AG10803 (cell line): ENCODE results near the gene TNK1.

Source experiments
- DNase-seq: peaks from one replicate; pipeline ENCODE4 v3.0.0; 2010; ENCODE audit warnings: low read depth
- H3K4me3 ChIP-seq: 2 replicates; pipeline ENCODE4 v1.5.1; 2011; ENCODE audit warnings: mild to moderate bottlenecking, low read length, control low read depth
- CTCF ChIP-seq: conservative IDR thresholded peaks from 2 replicates; pipeline ENCODE4 v1.5.1; 2011; ENCODE audit warnings: mild to moderate bottlenecking, low read length, control low read depth, inconsistent platforms

Gene TNK1

DNA sequence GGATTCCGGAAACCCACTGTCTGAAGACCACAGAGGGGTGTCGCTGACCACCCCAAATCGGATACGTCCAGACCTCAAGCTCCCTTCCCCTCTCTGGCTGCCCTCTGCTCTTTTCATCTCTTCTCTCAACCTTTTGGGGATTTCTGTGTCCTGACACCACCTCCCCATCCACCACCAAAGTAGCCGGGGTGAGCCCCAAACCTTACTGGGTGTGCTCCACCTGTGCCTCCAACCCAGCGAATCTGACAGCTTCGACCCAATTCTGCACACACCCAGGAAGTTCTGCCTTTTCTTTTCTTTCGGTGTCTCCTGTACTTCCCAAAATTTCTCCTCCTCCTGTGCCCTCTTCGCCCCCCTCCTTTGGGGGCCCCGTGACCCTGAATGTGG is 28.4 kb upstream of the TNK1 start:
- peak; percentile 64; the same call in 1 of the 2 replicates for TF ChIP-seq CTCF
- H3K4me3 ChIP-seq, result peak overlapping the region; percentile 86

GRCh38 chr17:7352910-7353635 is 27.8 kb upstream of the TNK1 start:
- no peak for TF ChIP-seq CTCF
- DNase-seq, result no peak
- H3K4me3 ChIP-seq, result peak overlapping the region; percentile 86

More for the DNA sequence above, 28.4 kb upstream of the TNK1 start:
- no peak for DNase-seq

- H3K4me3 ChIP-seq, result peak overlapping the region; percentile 86
These were observed 26.5 kb upstream of the TNK1 start for GRCh38 chr17:7354262-7354843.

GRCh38 chr17:7355053-7355452 is 25.8 kb upstream of the TNK1 start, which contains the start of gene TMEM95:
TSS of gene TMEM95 (plus strand) at chr17:7355156. CDS start at chr17:7355205, 49 bp downstream.
- peak; percentile 53 for DNase-seq
- TF ChIP-seq CTCF, result no peak
- peak within 1 kb of the TSS; percentile 86 for H3K4me3 ChIP-seq

More at GRCh38 chr17:7354262-7354843, 26.5 kb upstream of the TNK1 start:
- DNase-seq, result peak; percentile 49
- no peak for TF ChIP-seq CTCF

- no peak for DNase-seq
- no peak for TF ChIP-seq CTCF
- H3K4me3 ChIP-seq, result no peak overlapping the region
These were observed 25.3 kb upstream of the TNK1 start for GRCh38 chr17:7355573-7355972.

- peak; percentile 74 for TF ChIP-seq CTCF
- peak; percentile 56 for DNase-seq
- H3K4me3 ChIP-seq, result no peak overlapping the region
These were observed 24.8 kb upstream of the TNK1 start for GRCh38 chr17:7356072-7356549.

DNA sequence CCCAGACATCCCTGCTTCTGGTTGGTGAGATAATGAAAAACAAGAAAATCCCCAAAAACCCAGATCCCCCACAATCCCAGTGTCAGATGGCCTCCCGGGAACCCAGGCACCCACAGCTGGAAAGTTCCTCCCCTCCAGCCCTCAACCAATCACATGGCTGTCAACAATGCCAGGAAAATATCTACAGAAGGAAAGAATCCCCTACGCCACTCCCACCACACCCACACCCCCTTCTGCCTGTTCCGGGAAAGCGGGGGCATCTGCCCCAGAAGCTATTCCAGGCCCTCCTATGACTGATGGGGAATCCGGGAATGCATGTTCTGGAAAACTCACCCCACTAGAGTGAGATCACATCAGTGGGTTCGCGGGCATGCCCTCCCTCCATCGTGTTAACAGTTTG is 24.1 kb upstream of the TNK1 start:
- no peak overlapping the region for H3K4me3 ChIP-seq
- peak; percentile 34 for DNase-seq
- no peak for TF ChIP-seq CTCF
